ENCODE results near the gene MTMR1.
A peak's percentile ranks its signal among the peaks of the same experiment; 100 is the strongest.

The MTMR1 gene

GRCh38 chrX:150736475-150736874 lies 43.3 kb downstream of the MTMR1 start:
- Histone ChIP-seq H4K20me1 (ENCODE audit: control insufficient read depth, insufficient read depth, low read depth, low read length) (no peaks in the 10 kb centered on the region), H3K4me1 (ENCODE audit: control insufficient read depth, low read length) (no peaks in the 10 kb centered on the region), H3K79me2 (ENCODE audit: control insufficient read depth, low read length) (no peaks in the 10 kb centered on the region), H3K9me2 (replicated peaks; ENCODE audit: control insufficient read depth, low read length) (no peaks in the 10 kb centered on the region), H3K4me3 (ENCODE audit: low read length) (no peak overlapping the region), H3F3A (ENCODE audit: control insufficient read depth, insufficient read depth) (no peaks in the 10 kb centered on the region), H3K27me3 (ENCODE audit: control insufficient read depth, low read length) (no peaks in the 10 kb centered on the region), H3K4me2 (ENCODE audit: low read length) (no peak overlapping the region), H3K9me3 (ENCODE audit: control insufficient read depth, insufficient read depth, low read length) (no peaks in the 10 kb centered on the region), H3K27ac (ENCODE audit: low read depth, low read length) (no peak overlapping the region), H3K36me3 (ENCODE audit: control insufficient read depth, low read length) (peaks cover 83% of the 10 kb centered on the region)
- TF ChIP-seq CTCF (IDR thresholded peaks at IDR 0.05; ENCODE audit: low read depth, low read length, poor library complexity, severe bottlenecking): no peak
- no peak for TF ChIP-seq EZH2phosphoT487 (IDR thresholded peaks at IDR 0.05; ENCODE audit: borderline replicate concordance, low read length)

- Histone ChIP-seq H3K27me3 (ENCODE audit: control insufficient read depth, low read length) (no peaks in the 10 kb centered on the region), H3K79me2 (ENCODE audit: control insufficient read depth, low read length) (no peaks in the 10 kb centered on the region), H3K36me3 (ENCODE audit: control insufficient read depth, low read length) (peaks cover 19% of the 10 kb centered on the region), H3F3A (ENCODE audit: control insufficient read depth, insufficient read depth) (no peaks in the 10 kb centered on the region), H3K4me2 (ENCODE audit: low read length) (no peak overlapping the region), H3K9me3 (ENCODE audit: control insufficient read depth, insufficient read depth, low read length) (no peaks in the 10 kb centered on the region), H3K27ac (ENCODE audit: low read depth, low read length) (no peak overlapping the region), H3K9me2 (replicated peaks; ENCODE audit: control insufficient read depth, low read length) (no peaks in the 10 kb centered on the region), H3K4me3 (ENCODE audit: low read length) (no peak overlapping the region), H4K20me1 (ENCODE audit: control insufficient read depth, insufficient read depth, low read depth, low read length) (no peaks in the 10 kb centered on the region), H3K4me1 (ENCODE audit: control insufficient read depth, low read length) (peaks cover 7% of the 10 kb centered on the region)
- TF ChIP-seq CTCF (IDR thresholded peaks at IDR 0.05; ENCODE audit: low read depth, low read length, poor library complexity, severe bottlenecking) (no peak), EZH2phosphoT487 (IDR thresholded peaks at IDR 0.05; ENCODE audit: borderline replicate concordance, low read length) (no peak)
Measured at GRCh38 chrX:150752124-150752523, 58.9 kb downstream of the MTMR1 start.

GRCh38 chrX:150753357-150753756 lies 60.2 kb downstream of the MTMR1 start:
- no peak overlapping the region for H3K4me3 ChIP-seq (ENCODE audit: low read length)
- H3K36me3 ChIP-seq (ENCODE audit: control insufficient read depth, low read length): peaks cover 19% of the 10 kb centered on the region
- H3K79me2 ChIP-seq (ENCODE audit: control insufficient read depth, low read length): no peaks in the 10 kb centered on the region
- no peaks in the 10 kb centered on the region for H3F3A ChIP-seq (ENCODE audit: control insufficient read depth, insufficient read depth)
- H3K27ac ChIP-seq (ENCODE audit: low read depth, low read length): no peak overlapping the region
- no peaks in the 10 kb centered on the region for H4K20me1 ChIP-seq (ENCODE audit: control insufficient read depth, insufficient read depth, low read depth, low read length)
- peaks cover 7% of the 10 kb centered on the region for H3K4me1 ChIP-seq (ENCODE audit: control insufficient read depth, low read length)
- H3K4me2 ChIP-seq (ENCODE audit: low read length): peak overlapping the region; percentile 26; the same call in 1 of the 2 replicates
- H3K27me3 ChIP-seq (ENCODE audit: control insufficient read depth, low read length): no peaks in the 10 kb centered on the region
- no peaks in the 10 kb centered on the region for H3K9me3 ChIP-seq (ENCODE audit: control insufficient read depth, insufficient read depth, low read length)
- H3K9me2 ChIP-seq (replicated peaks; ENCODE audit: control insufficient read depth, low read length): no peaks in the 10 kb centered on the region
- TF ChIP-seq EZH2phosphoT487 (IDR thresholded peaks at IDR 0.05; ENCODE audit: borderline replicate concordance, low read length): no peak
- no peak for TF ChIP-seq CTCF (IDR thresholded peaks at IDR 0.05; ENCODE audit: low read depth, low read length, poor library complexity, severe bottlenecking)

GRCh38 chrX:150753968-150754367 lies 60.8 kb downstream of the MTMR1 start:
- Histone ChIP-seq H3K9me3 (ENCODE audit: control insufficient read depth, insufficient read depth, low read length) (no peaks in the 10 kb centered on the region), H3K4me3 (ENCODE audit: low read length) (no peak overlapping the region), H3K4me2 (ENCODE audit: low read length) (no peak overlapping the region), H4K20me1 (ENCODE audit: control insufficient read depth, insufficient read depth, low read depth, low read length) (no peaks in the 10 kb centered on the region), H3K9me2 (replicated peaks; ENCODE audit: control insufficient read depth, low read length) (no peaks in the 10 kb centered on the region), H3K27me3 (ENCODE audit: control insufficient read depth, low read length) (no peaks in the 10 kb centered on the region), H3K79me2 (ENCODE audit: control insufficient read depth, low read length) (no peaks in the 10 kb centered on the region), H3F3A (ENCODE audit: control insufficient read depth, insufficient read depth) (no peaks in the 10 kb centered on the region), H3K4me1 (ENCODE audit: control insufficient read depth, low read length) (peaks cover 7% of the 10 kb centered on the region), H3K36me3 (ENCODE audit: control insufficient read depth, low read length) (peaks cover 19% of the 10 kb centered on the region), H3K27ac (ENCODE audit: low read depth, low read length) (no peak overlapping the region)
- no peak for TF ChIP-seq EZH2phosphoT487 (IDR thresholded peaks at IDR 0.05; ENCODE audit: borderline replicate concordance, low read length)
- no peak for TF ChIP-seq CTCF (IDR thresholded peaks at IDR 0.05; ENCODE audit: low read depth, low read length, poor library complexity, severe bottlenecking)
